Measurements from ENCODE around the gene IQGAP3. TPM values are rescaled to one million over a fixed set of nuclear protein-coding genes. Genes with fewer than 3 reads are reported as not detected.
"Not testable (repeated sequence)": the region's sequence is repeated elsewhere in the genome, so short reads cannot be mapped to it uniquely, and the experiment has no call there.

Gene IQGAP3
- total and polyA plus RNA-seq, 2 donors (not counting 1 experiment from before 2014, with no cell fraction given) = 2.7 to 16.0 TPM

GRCh38 chr1:156553860-156554485, 18.4 kb downstream of the IQGAP3 start:
- Histone ChIP-seq H3K27me3 (ENCODE audit: control insufficient read depth, insufficient read depth, low read length) (no peaks in the 10 kb centered on the region), H3K9me3 (ENCODE audit: control insufficient read depth, insufficient read depth, low read depth, low read length) (no peaks in the 10 kb centered on the region), H3K9ac (ENCODE audit: insufficient read depth, low read length) (no peak overlapping the region), H3K4me2 (ENCODE audit: extremely low read depth, insufficient read depth, low read length) (no peak overlapping the region), H3K36me3 (ENCODE audit: control insufficient read depth, insufficient read depth, low read length) (peaks cover 22% of the 10 kb centered on the region), H3K4me1 (ENCODE audit: control insufficient read depth, extremely low read depth, insufficient read depth, low read length) (no peaks in the 10 kb centered on the region), H3K27ac (ENCODE audit: insufficient read depth, low read length) (no peak overlapping the region), H3K79me2 (ENCODE audit: control insufficient read depth, insufficient read depth, low read length) (no peaks in the 10 kb centered on the region), H4K20me1 (ENCODE audit: control insufficient read depth, extremely low read depth, insufficient read depth, low read length) (no peaks in the 10 kb centered on the region), H3K4me3 (replicated peaks in 1 of 4; ENCODE audit: control extremely low read depth in 1 of 4, insufficient read depth in 1 of 4, low read depth in 3 of 4, low read length in 4 of 4) (no peak overlapping the region), H2AFZ (ENCODE audit: low read length) (no peak overlapping the region)
- no peak for TF ChIP-seq CTCF (conservative IDR thresholded peaks at IDR 0.05 in 1 of 2, IDR thresholded peaks at IDR 0.05 in 1 of 2; ENCODE audit: low read depth in 1 of 2, low read length in 2 of 2)
- no peak for TF ChIP-seq EZH2 (IDR thresholded peaks at IDR 0.05; ENCODE audit: low read length, missing control alignments)
- no peak for DNase-seq (ENCODE audit: low read depth in 2 of 2)

- H3K27ac ChIP-seq (ENCODE audit: insufficient read depth, low read length); H3K9ac ChIP-seq (ENCODE audit: insufficient read depth, low read length); H3K27me3 ChIP-seq (ENCODE audit: control insufficient read depth, insufficient read depth, low read length); H3K79me2 ChIP-seq (ENCODE audit: control insufficient read depth, insufficient read depth, low read length); H3K9me3 ChIP-seq (ENCODE audit: control insufficient read depth, insufficient read depth, low read depth, low read length); H4K20me1 ChIP-seq (ENCODE audit: control insufficient read depth, extremely low read depth, insufficient read depth, low read length); H3K4me2 ChIP-seq (ENCODE audit: extremely low read depth, insufficient read depth, low read length); H2AFZ ChIP-seq (ENCODE audit: low read length); H3K4me1 ChIP-seq (ENCODE audit: control insufficient read depth, extremely low read depth, insufficient read depth, low read length); H3K4me3 ChIP-seq (replicated peaks in 1 of 4; ENCODE audit: control extremely low read depth in 1 of 4, insufficient read depth in 1 of 4, low read depth in 3 of 4, low read length in 4 of 4); DNase-seq (ENCODE audit: low read depth in 2 of 2): not testable (repeated sequence)
- H3K36me3 ChIP-seq (ENCODE audit: control insufficient read depth, insufficient read depth, low read length) = peaks cover 27% of the 10 kb centered on the region
Observed at GRCh38 chr1:156552937-156553336, 19.4 kb downstream of the IQGAP3 start.

- no peak for DNase-seq (ENCODE audit: low read depth in 2 of 2)
- no peaks in the 10 kb centered on the region for H3K79me2 ChIP-seq (ENCODE audit: control insufficient read depth, insufficient read depth, low read length)
- H3K4me2 ChIP-seq (ENCODE audit: extremely low read depth, insufficient read depth, low read length) = no peak overlapping the region
- no peaks in the 10 kb centered on the region for H3K27me3 ChIP-seq (ENCODE audit: control insufficient read depth, insufficient read depth, low read length)
- peaks cover 28% of the 10 kb centered on the region for H3K36me3 ChIP-seq (ENCODE audit: control insufficient read depth, insufficient read depth, low read length)
- no peak overlapping the region for H2AFZ ChIP-seq (ENCODE audit: low read length)
- no peaks in the 10 kb centered on the region for H3K9me3 ChIP-seq (ENCODE audit: control insufficient read depth, insufficient read depth, low read depth, low read length)
- TF ChIP-seq EZH2 (IDR thresholded peaks at IDR 0.05; ENCODE audit: low read length, missing control alignments) = no peak
- TF ChIP-seq CTCF (conservative IDR thresholded peaks at IDR 0.05 in 1 of 2, IDR thresholded peaks at IDR 0.05 in 1 of 2; ENCODE audit: low read depth in 1 of 2, low read length in 2 of 2) = no peak
- no peak overlapping the region for H3K4me3 ChIP-seq (replicated peaks in 1 of 4; ENCODE audit: control extremely low read depth in 1 of 4, insufficient read depth in 1 of 4, low read depth in 3 of 4, low read length in 4 of 4)
- H3K4me1 ChIP-seq (ENCODE audit: control insufficient read depth, extremely low read depth, insufficient read depth, low read length) = no peaks in the 10 kb centered on the region
- H3K9ac ChIP-seq (ENCODE audit: insufficient read depth, low read length) = no peak overlapping the region
- no peaks in the 10 kb centered on the region for H4K20me1 ChIP-seq (ENCODE audit: control insufficient read depth, extremely low read depth, insufficient read depth, low read length)
- no peak overlapping the region for H3K27ac ChIP-seq (ENCODE audit: insufficient read depth, low read length)
Observed at GRCh38 chr1:156552518-156552917, 19.8 kb downstream of the IQGAP3 start.
